Gastroesophageal sphincter (tissue), 4 donors: ENCODE data around the gene MINDY2. TPM values are rescaled to one million over a fixed set of nuclear protein-coding genes. Genes with fewer than 3 reads are reported as not detected.

Experiments
- ATAC-seq: fragments of 150-250 bp; one replicate; pipeline ENCODE4 v1.9.1; 2016; ENCODE audit warnings: mild to moderate bottlenecking, moderate library complexity
- H3K27ac ChIP-seq, 4 donors: fragments of 200-600 bp; sonication (generic) in 3 of 4; 1 replicate in 3 of 4; 2 replicates in 1 of 4; pipeline ENCODE4 v1.5.1; 2016 to 2019
- H3K27me3 ChIP-seq: fragments of 200-600 bp; sonication (generic); one replicate; pipeline ENCODE4 v1.5.1; 2019
- H3K36me3 ChIP-seq, 2 donors: fragments of 200-600 bp; sonication (generic); one replicate each; pipeline ENCODE4 v1.5.1; 2019; ENCODE audit warnings: control low read depth in 1 of 2
- H3K4me1 ChIP-seq, 3 donors: fragments of 200-600 bp; sonication (generic); 1 replicate in 2 of 3; 2 replicates in 1 of 3; pipeline ENCODE4 v1.5.1; 2016 to 2019; ENCODE audit warnings: control low read depth in 2 of 3
- H3K4me3 ChIP-seq, 2 donors: fragments of 200-600 bp; sonication (generic); one replicate each; pipeline ENCODE4 v1.5.1; 2019; ENCODE audit warnings: mild to moderate bottlenecking in 1 of 2, moderate library complexity in 1 of 2
- H3K9me3 ChIP-seq, 3 donors: fragments of 200-600 bp; sonication (generic); one replicate each; pipeline ENCODE4 v1.5.1; 2017 to 2019; ENCODE audit warnings: control low read depth in 2 of 3
- CTCF ChIP-seq, 4 experiments: fragments of 200-600 bp in 2 of 4; fragments of 450-650 bp in 2 of 4; sonication (generic) in 1 of 4; IDR thresholded peaks; one replicate each; pipeline ENCODE4 v1.5.1; 2017 to 2019; ENCODE audit warnings: antibody characterized with exemption in 4 of 4, mild to moderate bottlenecking in 2 of 4, moderate library complexity in 2 of 4
- EP300 ChIP-seq: sonication (generic); formaldehyde crosslinking; IDR thresholded peaks from one replicate; pipeline ENCODE4 v1.6.1; 2017; ENCODE audit warnings: antibody characterized with exemption, mild to moderate bottlenecking
- POLR2A ChIP-seq, 2 donors: fragments of 450-650 bp; IDR thresholded peaks; one replicate each; pipeline ENCODE4 v1.6.1; 2017; ENCODE audit warnings: antibody characterized with exemption in 2 of 2, mild to moderate bottlenecking in 2 of 2, moderate library complexity in 1 of 2
- POLR2AphosphoS5 ChIP-seq: sonication (generic); formaldehyde crosslinking; IDR thresholded peaks from one replicate; pipeline ENCODE4 v1.6.1; 2017; ENCODE audit warnings: antibody characterized with exemption
- WGBS, 2 donors: methylation state at CpG; one replicate each; pipeline ENCODE4 v1.1.5; 2018; ENCODE audit warnings: low coverage in 1 of 2; 5-methylcytosine and 5-hydroxymethylcytosine counted together
- total RNA-seq, 4 donors: library from RNA; depleted of rRNA; stranded (reverse); fragments of >200 nt; gene quantifications; one replicate each; pipeline ENCODE4 v1.1.0, GENCODE V29; 2016

MINDY2 gene
- total RNA-seq, 4 donors from 2014 or later = 28.6 to 44.4 (median 38.4) TPM

GRCh38 chr15:58771621-58772250, 634 bp downstream of the MINDY2 start:
- Histone ChIP-seq H3K27me3 (no peaks in the 10 kb centered on the region), H3K27ac (peak overlapping the region; percentile 96 to 99 (median 99)), H3K9me3 (no peaks in the 10 kb centered on the region), H3K4me3 (peak overlapping the region; percentile 89 to 97), H3K36me3 (no peaks in the 10 kb centered on the region), H3K4me1 (peaks cover 0 to 56% (median 4%) of the 10 kb centered on the region in 3 donors)
- WGBS, 2 donors = 0% methylated on average over 1 of the region's 40 CpGs
- ATAC-seq = peak; percentile 13
- TF ChIP-seq EP300 = no peak
- no peak for TF ChIP-seq POLR2AphosphoS5
- TF ChIP-seq POLR2A (IDR thresholded peaks at IDR 0.05) = no peak
- TF ChIP-seq CTCF (IDR thresholded peaks at IDR 0.05) = no peak

- H3K4me1 ChIP-seq = peaks cover 0 to 65% (median 4%) of the 10 kb centered on the region in 3 donors
- peak overlapping the region; percentile 96 to 99 (median 99) for H3K27ac ChIP-seq
- H3K27me3 ChIP-seq = no peaks in the 10 kb centered on the region
- 25 to 48% methylated on average over 4 of the region's 4 CpGs for WGBS, 2 donors
- no peaks in the 10 kb centered on the region for H3K36me3 ChIP-seq
- no peaks in the 10 kb centered on the region for H3K9me3 ChIP-seq
- H3K4me3 ChIP-seq = peak overlapping the region; percentile 89 to 97
- ATAC-seq = no peak
- TF ChIP-seq CTCF (IDR thresholded peaks at IDR 0.05) = no peak
- no peak for TF ChIP-seq POLR2A (IDR thresholded peaks at IDR 0.05)
- TF ChIP-seq POLR2AphosphoS5 = no peak
- no peak for TF ChIP-seq EP300
Measured at GRCh38 chr15:58773024-58773423, 1.9 kb downstream of the MINDY2 start.

GRCh38 chr15:58775402-58775801, 4.3 kb downstream of the MINDY2 start:
- 94 to 97% methylated on average over 3 of the region's 3 CpGs for WGBS, 2 donors
- Histone ChIP-seq H3K9me3 (no peaks in the 10 kb centered on the region), H3K27ac (no peak overlapping the region), H3K4me1 (peaks cover 0 to 68% (median 4%) of the 10 kb centered on the region in 3 donors), H3K4me3 (no peak overlapping the region), H3K36me3 (peaks cover 0 to 5% of the 10 kb centered on the region in 2 donors), H3K27me3 (no peaks in the 10 kb centered on the region)
- no peak for ATAC-seq
- TF ChIP-seq POLR2AphosphoS5 (no peak), EP300 (no peak), CTCF (IDR thresholded peaks at IDR 0.05) (no peak), POLR2A (IDR thresholded peaks at IDR 0.05) (no peak)

GRCh38 chr15:58777107-58777506, 6.0 kb downstream of the MINDY2 start:
- Histone ChIP-seq H3K27ac (no peak overlapping the region), H3K4me3 (no peak overlapping the region), H3K4me1 (peaks cover 0 to 69% (median 4%) of the 10 kb centered on the region in 3 donors), H3K9me3 (no peaks in the 10 kb centered on the region), H3K27me3 (no peaks in the 10 kb centered on the region), H3K36me3 (peaks cover 0 to 5% of the 10 kb centered on the region in 2 donors)
- ATAC-seq = no peak
- TF ChIP-seq CTCF (IDR thresholded peaks at IDR 0.05) = no peak
- TF ChIP-seq POLR2AphosphoS5 = no peak
- TF ChIP-seq EP300 = no peak
- 89 to 92% methylated on average over 3 of the region's 4 CpGs for WGBS, 2 donors

GRCh38 chr15:58779554-58779953, 8.5 kb downstream of the MINDY2 start:
- peaks cover 0 to 63% (median 3%) of the 10 kb centered on the region in 3 donors for H3K4me1 ChIP-seq
- WGBS, 2 donors = 86 to 88% methylated on average over 1 of the region's 1 CpG
- no peak for ATAC-seq
- no peaks in the 10 kb centered on the region for H3K27me3 ChIP-seq
- H3K36me3 ChIP-seq = peaks cover 0 to 5% of the 10 kb centered on the region in 2 donors
- H3K4me3 ChIP-seq = no peak overlapping the region
- TF ChIP-seq POLR2A (IDR thresholded peaks at IDR 0.05) = no peak
- TF ChIP-seq POLR2AphosphoS5 = no peak
- no peak for TF ChIP-seq EP300
- no peak for TF ChIP-seq CTCF (IDR thresholded peaks at IDR 0.05)
- no peaks in the 10 kb centered on the region for H3K9me3 ChIP-seq
- no peak overlapping the region for H3K27ac ChIP-seq
